Tibial artery (tissue), 4 donors: ENCODE measurements around the gene DROSHA.

Experiments
- DNase-seq, 2 donors: peaks; one replicate each; pipeline ENCODE4 v3.0.0-alpha.2; 2019
- H3K27ac ChIP-seq, 2 donors: fragments of 200-600 bp; sonication (generic) in 1 of 2; 1 replicate in 1 of 2; 2 replicates in 1 of 2; pipeline ENCODE4 v1.5.1; 2018 to 2019; ENCODE audit warnings: mild to moderate bottlenecking in 1 of 2
- H3K27me3 ChIP-seq, 2 donors: fragments of 200-600 bp; sonication (generic) in 1 of 2; one replicate each; pipeline versions ENCODE4 v1.5.1 to v1.6.0; 2016 to 2019
- H3K36me3 ChIP-seq, 3 donors: fragments of 200-600 bp; sonication (generic) in 2 of 3; one replicate each; pipeline ENCODE4 v1.5.1; 2016 to 2019; ENCODE audit warnings: mild to moderate bottlenecking in 2 of 3
- H3K4me1 ChIP-seq, 4 donors: fragments of 200-600 bp; sonication (generic) in 2 of 4; 1 replicate in 3 of 4; 2 replicates in 1 of 4; pipeline ENCODE4 v1.5.1; 2016 to 2019
- H3K4me3 ChIP-seq, 2 donors: fragments of 200-600 bp; sonication (generic) in 1 of 2; 1 replicate in 1 of 2; 2 replicates in 1 of 2; pipeline ENCODE4 v1.5.1; 2018 to 2019; ENCODE audit warnings: mild to moderate bottlenecking in 2 of 2
- H3K9me3 ChIP-seq, 3 donors: fragments of 200-600 bp; sonication (generic) in 1 of 3; one replicate each; pipeline ENCODE4 v1.5.1; 2016 to 2019
- CTCF ChIP-seq, 2 experiments: fragments of 200-600 bp in 1 of 2; fragments of 450-650 bp in 1 of 2; IDR thresholded peaks; one replicate each; pipeline ENCODE4 v1.5.1; 2017 to 2019; ENCODE audit warnings: antibody characterized with exemption in 2 of 2, mild to moderate bottlenecking in 1 of 2, moderate library complexity in 1 of 2
- intact Hi-C: fragments of 100-400 bp; cut with DNase I; formaldehyde crosslinking; loops from one replicate; pipeline ENCODE4 v1.15.0; 2023; ENCODE audit warnings: low total_unique reads

The DROSHA gene

DNA sequence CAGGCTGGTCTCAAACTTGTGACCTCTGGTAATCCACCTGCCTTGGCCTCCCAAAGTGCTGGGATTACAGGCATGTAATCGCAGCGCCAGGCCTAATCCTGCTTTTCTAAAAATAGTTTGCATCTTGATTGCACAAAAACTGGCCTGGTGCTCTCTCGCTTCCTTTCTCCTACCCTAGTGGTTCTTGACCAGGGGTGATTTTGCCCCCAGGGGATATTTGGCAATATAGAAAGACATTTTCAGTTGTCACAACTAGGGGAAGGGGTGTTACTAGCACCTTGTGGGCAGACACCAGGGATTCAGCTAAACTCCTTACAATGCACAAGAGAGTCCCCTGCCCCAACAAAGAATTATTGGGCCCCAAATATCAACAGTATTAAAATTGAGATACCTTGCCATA is 139.8 kb downstream of the DROSHA start:
- H3K9me3 ChIP-seq: peaks cover 0 to 12% (median 12%) of the 10 kb centered on the region in 3 donors
- no peaks in the 10 kb centered on the region for H3K4me1 ChIP-seq
- H3K36me3 ChIP-seq: no peaks in the 10 kb centered on the region
- H3K27ac ChIP-seq: no peak overlapping the region
- DNase-seq: no peak
- no peak overlapping the region for H3K4me3 ChIP-seq
- intact Hi-C loops: no loop called here
- H3K27me3 ChIP-seq: no peaks in the 10 kb centered on the region
- TF ChIP-seq CTCF (IDR thresholded peaks at IDR 0.05): no peak

- intact Hi-C loops: no loop called here
- H3K27me3 ChIP-seq: no peaks in the 10 kb centered on the region
- DNase-seq: no peak
- no peaks in the 10 kb centered on the region for H3K36me3 ChIP-seq
- H3K4me3 ChIP-seq: no peak overlapping the region
- no peak for TF ChIP-seq CTCF (IDR thresholded peaks at IDR 0.05)
- no peak overlapping the region for H3K27ac ChIP-seq
- peaks cover 0 to 12% (median 12%) of the 10 kb centered on the region in 3 donors for H3K9me3 ChIP-seq
- H3K4me1 ChIP-seq: no peaks in the 10 kb centered on the region
Observed at GRCh38 chr5:31390256-31390655, 141.6 kb downstream of the DROSHA start.

DNA sequence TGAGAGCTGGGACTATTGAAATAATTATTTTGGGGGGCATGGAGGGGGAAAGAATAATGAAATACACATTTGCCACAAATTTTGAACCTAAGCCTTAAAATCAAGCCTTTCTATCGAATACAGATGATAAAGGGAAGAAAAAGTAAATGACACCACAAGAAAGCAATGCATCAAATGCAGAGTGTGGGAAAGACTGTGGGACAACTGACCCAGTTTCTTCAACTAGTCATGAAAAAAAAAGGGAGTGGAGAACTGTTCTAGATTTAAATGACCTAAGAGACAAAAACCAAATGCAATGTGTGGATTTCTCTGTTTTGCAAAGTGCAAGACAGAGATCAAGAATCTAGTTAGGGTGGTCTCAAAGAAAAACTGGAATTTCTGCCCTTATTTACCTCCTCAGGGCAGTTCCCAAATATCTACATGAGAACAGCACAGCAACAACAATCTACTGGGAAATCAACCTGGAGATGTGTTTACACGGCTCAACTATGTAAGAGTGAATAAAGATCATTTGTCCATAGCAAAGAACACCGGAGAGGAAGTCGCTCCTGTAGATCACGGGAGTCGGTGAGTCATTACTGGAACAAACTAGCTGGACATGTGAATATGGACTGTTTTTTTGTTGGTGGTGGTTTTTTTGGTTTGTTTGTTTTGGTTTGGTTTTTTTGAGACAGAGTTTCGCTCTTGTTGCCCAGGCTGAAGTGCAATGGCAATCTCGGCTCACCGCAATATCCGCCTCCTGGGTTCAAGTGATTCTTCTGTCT is 145.9 kb downstream of the DROSHA start:
- Histone ChIP-seq H3K36me3 (no peaks in the 10 kb centered on the region), H3K27me3 (no peaks in the 10 kb centered on the region), H3K4me1 (no peaks in the 10 kb centered on the region), H3K4me3 (no peak overlapping the region), H3K9me3 (peaks cover 0 to 12% (median 12%) of the 10 kb centered on the region in 3 donors), H3K27ac (no peak overlapping the region)
- DNase-seq: no peak
- TF ChIP-seq CTCF (IDR thresholded peaks at IDR 0.05): no peak
- intact Hi-C loops: no loop called here

DNA sequence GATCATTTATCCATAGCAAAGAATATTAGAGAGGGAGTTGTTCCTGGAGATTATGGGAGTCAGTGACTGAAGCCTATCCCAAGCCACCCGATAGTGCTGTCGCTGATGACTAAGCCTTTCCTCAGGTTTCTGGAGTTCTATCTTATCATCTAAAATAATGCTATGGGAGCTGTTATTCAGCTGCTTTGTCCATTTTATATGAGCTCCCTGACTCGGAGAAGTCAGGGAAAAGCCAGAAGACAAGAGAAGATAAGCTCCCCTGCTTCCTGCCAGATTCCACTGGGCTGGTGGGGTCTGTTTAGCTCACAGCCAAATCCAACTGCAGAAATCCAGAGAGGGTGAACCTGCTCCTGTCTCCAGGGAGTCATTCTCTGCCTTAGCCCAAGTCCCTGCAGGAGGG is 148.2 kb downstream of the DROSHA start:
- Histone ChIP-seq H3K27ac (no peak overlapping the region), H3K27me3 (no peaks in the 10 kb centered on the region), H3K9me3 (peaks cover 0 to 9% (median 6%) of the 10 kb centered on the region in 3 donors), H3K36me3 (no peaks in the 10 kb centered on the region), H3K4me1 (no peaks in the 10 kb centered on the region), H3K4me3 (no peak overlapping the region)
- intact Hi-C loops: no loop called here
- no peak for DNase-seq
- no peak for TF ChIP-seq CTCF (IDR thresholded peaks at IDR 0.05)

DNA sequence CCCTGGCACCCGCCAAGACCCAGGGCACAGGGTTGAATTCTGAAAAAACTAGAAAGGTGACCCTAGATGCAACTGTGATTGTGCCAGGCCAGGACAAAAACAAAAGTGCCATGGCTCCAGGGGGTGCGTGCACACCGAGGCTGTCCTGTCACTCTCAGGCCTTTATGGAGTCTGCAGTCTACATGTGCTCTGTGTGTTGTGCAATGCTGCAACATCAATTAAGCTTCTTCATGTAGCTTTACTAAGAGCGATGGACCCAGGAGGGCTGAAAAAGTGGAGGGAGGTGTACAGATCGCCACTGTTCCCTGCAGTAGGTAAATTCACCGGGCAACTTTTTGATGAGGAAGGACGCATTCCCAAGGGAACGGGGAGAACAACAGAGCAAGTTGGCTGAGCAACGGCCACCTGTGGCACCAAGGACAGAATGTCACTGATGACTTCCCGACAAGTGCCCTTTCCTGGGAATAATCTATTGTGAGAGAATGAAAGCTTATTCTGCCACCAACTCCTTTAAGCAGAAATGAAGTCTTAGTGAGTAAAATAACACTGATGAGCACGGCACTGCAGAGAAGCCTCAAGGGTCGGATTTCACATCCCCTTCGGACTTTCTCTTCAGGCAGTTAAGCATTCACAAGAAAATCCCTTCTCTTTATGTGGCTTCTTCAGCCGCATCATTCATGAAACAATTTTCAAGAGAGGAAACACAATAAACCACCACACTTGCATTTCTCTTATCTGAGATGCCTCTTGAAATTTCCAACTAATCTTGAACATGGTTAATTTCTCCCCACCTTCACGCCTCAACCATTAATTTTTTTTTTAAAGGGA is 149.6 kb downstream of the DROSHA start:
- Histone ChIP-seq H3K27me3 (no peaks in the 10 kb centered on the region), H3K27ac (no peak overlapping the region), H3K9me3 (no peaks in the 10 kb centered on the region), H3K4me3 (no peak overlapping the region), H3K36me3 (no peaks in the 10 kb centered on the region), H3K4me1 (no peaks in the 10 kb centered on the region)
- TF ChIP-seq CTCF (IDR thresholded peaks at IDR 0.05): no peak
- DNase-seq: no peak
- intact Hi-C loops: no loop called here
